ENCODE results near the gene ASPN.

DNA sequence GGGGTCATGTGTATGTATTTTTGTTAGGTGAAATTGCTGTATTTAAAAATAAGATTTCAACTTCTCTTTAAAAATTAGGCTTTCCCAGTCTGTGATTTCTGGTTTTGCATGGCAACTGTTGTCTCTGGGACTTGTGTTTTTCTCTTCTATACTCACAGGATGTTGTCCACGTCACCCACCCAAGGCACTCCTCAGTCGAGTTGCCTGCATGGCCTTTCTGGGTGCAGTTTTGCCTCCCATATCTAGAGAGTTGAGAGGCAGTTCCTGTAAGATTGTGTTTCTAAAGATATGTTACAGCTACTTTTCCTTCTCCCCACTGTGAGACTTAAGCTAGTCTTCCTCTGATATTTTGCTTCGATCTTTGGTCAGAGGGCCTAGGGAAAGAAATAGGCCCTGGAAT is 2.3 kb upstream of the ASPN start:
- TF ChIP-seq, protein P1, sequence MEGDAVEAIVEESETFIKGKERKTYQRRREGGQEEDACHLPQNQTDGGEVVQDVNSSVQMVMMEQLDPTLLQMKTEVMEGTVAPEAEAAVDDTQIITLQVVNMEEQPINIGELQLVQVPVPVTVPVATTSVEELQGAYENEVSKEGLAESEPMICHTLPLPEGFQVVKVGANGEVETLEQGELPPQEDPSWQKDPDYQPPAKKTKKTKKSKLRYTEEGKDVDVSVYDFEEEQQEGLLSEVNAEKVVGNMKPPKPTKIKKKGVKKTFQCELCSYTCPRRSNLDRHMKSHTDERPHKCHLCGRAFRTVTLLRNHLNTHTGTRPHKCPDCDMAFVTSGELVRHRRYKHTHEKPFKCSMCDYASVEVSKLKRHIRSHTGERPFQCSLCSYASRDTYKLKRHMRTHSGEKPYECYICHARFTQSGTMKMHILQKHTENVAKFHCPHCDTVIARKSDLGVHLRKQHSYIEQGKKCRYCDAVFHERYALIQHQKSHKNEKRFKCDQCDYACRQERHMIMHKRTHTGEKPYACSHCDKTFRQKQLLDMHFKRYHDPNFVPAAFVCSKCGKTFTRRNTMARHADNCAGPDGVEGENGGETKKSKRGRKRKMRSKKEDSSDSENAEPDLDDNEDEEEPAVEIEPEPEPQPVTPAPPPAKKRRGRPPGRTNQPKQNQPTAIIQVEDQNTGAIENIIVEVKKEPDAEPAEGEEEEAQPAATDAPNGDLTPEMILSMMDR (IDR thresholded peaks at IDR 0.05) = no peak
- TF ChIP-seq POLR2A (IDR thresholded peaks at IDR 0.05) = no peak

Data from uterus (tissue), 2 donors.